Measurements from ENCODE around the gene HIVEP3.

GRCh38 chr1:41758500-41758899 is 160.2 kb downstream of the HIVEP3 start:
- TF ChIP-seq CTCF (IDR thresholded peaks at IDR 0.05; ENCODE audit: low read length), result no peak
- no peak for TF ChIP-seq EZH2 (optimal IDR thresholded peaks at IDR 0.05; ENCODE audit: low read depth, low read length)
- no peak for TF ChIP-seq EZH2phosphoT487 (IDR thresholded peaks at IDR 0.05; ENCODE audit: low read length)
